D341Med (cell line): ENCODE measurements around the gene ABCC1.

Experiments
- DNase-seq: peaks from one replicate; pipeline ENCODE4 v3.0.0; 2012; ENCODE audit warnings: low spot score

ABCC1 gene

GRCh38 chr16:16021646-16021987 is 72.2 kb downstream of the ABCC1 start:
- no peak for DNase-seq

GRCh38 chr16:16021988-16022682 is 72.7 kb downstream of the ABCC1 start:
- DNase-seq: peak; percentile 51

- no peak for DNase-seq
Measured at GRCh38 chr16:16022683-16023064, 73.3 kb downstream of the ABCC1 start.

GRCh38 chr16:16025214-16025968 is 76.0 kb downstream of the ABCC1 start:
- DNase-seq: no peak

GRCh38 chr16:16027728-16028310 is 78.4 kb downstream of the ABCC1 start:
- DNase-seq: no peak

- no peak for DNase-seq
Measured at GRCh38 chr16:16028311-16028999, 79.0 kb downstream of the ABCC1 start.

GRCh38 chr16:16029431-16030011 is 80.1 kb downstream of the ABCC1 start:
- DNase-seq: no peak

GRCh38 chr16:16030449-16030848 is 81.0 kb downstream of the ABCC1 start:
- DNase-seq: no peak

GRCh38 chr16:16031401-16031800 is 82.0 kb downstream of the ABCC1 start:
- DNase-seq: no peak

GRCh38 chr16:16032271-16032979 is 83.0 kb downstream of the ABCC1 start:
- no peak for DNase-seq

- DNase-seq: no peak
Measured at GRCh38 chr16:16033208-16033717, 83.8 kb downstream of the ABCC1 start.

- DNase-seq: no peak
Measured at GRCh38 chr16:16036359-16036792, 87.0 kb downstream of the ABCC1 start.

GRCh38 chr16:16037521-16037920 is 88.1 kb downstream of the ABCC1 start:
- no peak for DNase-seq

GRCh38 chr16:16037970-16038369 is 88.6 kb downstream of the ABCC1 start:
- no peak for DNase-seq

GRCh38 chr16:16038950-16039349 is 89.5 kb downstream of the ABCC1 start:
- DNase-seq: no peak

- DNase-seq: no peak
Measured at GRCh38 chr16:16041196-16041892, 91.9 kb downstream of the ABCC1 start.

- DNase-seq: peak; percentile 59
Measured at GRCh38 chr16:16042076-16042475, 92.7 kb downstream of the ABCC1 start.

GRCh38 chr16:16045296-16045695 is 95.9 kb downstream of the ABCC1 start:
- no peak for DNase-seq

GRCh38 chr16:16045879-16046278 is 96.5 kb downstream of the ABCC1 start:
- DNase-seq: no peak

- no peak for DNase-seq
Measured at GRCh38 chr16:16047761-16048160, 98.3 kb downstream of the ABCC1 start.
